ENCODE measurements around the gene KCNQ2.

DNA sequence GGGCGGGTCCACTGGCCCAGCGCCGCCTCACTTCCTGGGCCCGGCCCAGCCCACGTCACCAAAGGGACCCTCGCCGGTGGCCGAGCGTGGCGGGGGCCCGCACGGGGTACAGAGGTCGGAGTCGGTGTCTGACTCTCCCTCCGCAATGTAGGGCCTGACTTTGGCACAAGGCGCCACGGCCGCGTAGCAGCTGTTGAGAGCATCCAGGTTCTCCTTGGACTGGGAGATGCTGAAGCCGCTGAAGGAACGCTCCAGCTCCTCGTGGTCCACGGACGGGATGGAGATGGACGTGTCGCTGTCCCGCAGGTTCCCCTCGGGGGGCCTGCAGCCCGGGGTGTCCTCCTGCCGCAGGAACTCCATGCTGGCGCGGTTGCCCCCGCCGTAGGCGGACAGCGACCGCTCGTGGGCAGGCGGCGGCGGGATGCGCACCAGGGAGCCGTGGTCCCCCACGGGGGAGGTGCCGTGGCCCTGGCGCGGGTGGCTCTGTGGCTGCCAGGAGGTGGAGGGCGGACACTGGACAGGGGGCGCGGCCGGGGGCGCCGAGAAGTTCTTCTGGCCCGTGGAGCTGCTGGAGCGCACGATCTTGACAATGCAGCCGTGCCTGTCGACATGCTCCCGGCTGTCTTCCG lies 65.7 kb downstream of the KCNQ2 start:
- TF ChIP-seq, protein P1, sequence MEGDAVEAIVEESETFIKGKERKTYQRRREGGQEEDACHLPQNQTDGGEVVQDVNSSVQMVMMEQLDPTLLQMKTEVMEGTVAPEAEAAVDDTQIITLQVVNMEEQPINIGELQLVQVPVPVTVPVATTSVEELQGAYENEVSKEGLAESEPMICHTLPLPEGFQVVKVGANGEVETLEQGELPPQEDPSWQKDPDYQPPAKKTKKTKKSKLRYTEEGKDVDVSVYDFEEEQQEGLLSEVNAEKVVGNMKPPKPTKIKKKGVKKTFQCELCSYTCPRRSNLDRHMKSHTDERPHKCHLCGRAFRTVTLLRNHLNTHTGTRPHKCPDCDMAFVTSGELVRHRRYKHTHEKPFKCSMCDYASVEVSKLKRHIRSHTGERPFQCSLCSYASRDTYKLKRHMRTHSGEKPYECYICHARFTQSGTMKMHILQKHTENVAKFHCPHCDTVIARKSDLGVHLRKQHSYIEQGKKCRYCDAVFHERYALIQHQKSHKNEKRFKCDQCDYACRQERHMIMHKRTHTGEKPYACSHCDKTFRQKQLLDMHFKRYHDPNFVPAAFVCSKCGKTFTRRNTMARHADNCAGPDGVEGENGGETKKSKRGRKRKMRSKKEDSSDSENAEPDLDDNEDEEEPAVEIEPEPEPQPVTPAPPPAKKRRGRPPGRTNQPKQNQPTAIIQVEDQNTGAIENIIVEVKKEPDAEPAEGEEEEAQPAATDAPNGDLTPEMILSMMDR (IDR thresholded peaks at IDR 0.05; ENCODE audit: low read depth, low read length): no peak
- TF ChIP-seq EZH2phosphoT487 (IDR thresholded peaks at IDR 0.05; ENCODE audit: low read depth): no peak

All from OCI-LY3 (cell line).